ENCODE data around the gene RASSF4. TPM values are rescaled to one million over a fixed set of nuclear protein-coding genes. Genes with fewer than 3 reads are reported as not detected.
A peak's percentile ranks its signal among the peaks of the same experiment; 100 is the strongest.

Gene RASSF4
- total RNA-seq = 10 to 100 TPM in 3 of 7 donors, 1 to 10 TPM in 4; 4.8 to 21.9 (median 7.3) TPM
- polyA plus RNA-seq = 1 to 10 TPM; 8.1 to 9.7 TPM
- long read RNA-seq, donor 1, full-length matches to known transcripts = 13 of 32 reads
- long read RNA-seq, donor 1, partial matches to known transcripts = 4 of 32 reads
- long read RNA-seq, donor 1, other reads (novel, unspliced or antisense) = 15 of 32 reads
- long read RNA-seq, donor 2, partial matches to known transcripts = 0 of 3 reads
- long read RNA-seq, donor 2, other reads (novel, unspliced or antisense) = 0 of 3 reads
- long read RNA-seq, donor 3, full-length matches to known transcripts = 42 of 65 reads
- long read RNA-seq, donor 3, partial matches to known transcripts = 5 of 65 reads
- long read RNA-seq, donor 3, other reads (novel, unspliced or antisense) = 18 of 65 reads

GRCh38 chr10:44959247-44960087, at the start of gene RASSF4:
TSS of gene RASSF4 (plus strand) at chr10:44959802. CDS start at chr10:44970203, 10,401 bp downstream.
- H3K4me3 ChIP-seq = peak within 1 kb of the TSS; percentile 71
- peak within 1 kb of the TSS; percentile 33 to 73 for H3K27ac ChIP-seq
- TF ChIP-seq POLR2A (IDR thresholded peaks at IDR 0.05) = peak; percentile 62
- TF ChIP-seq EP300 (IDR thresholded peaks at IDR 0.05) = no peak
- intact Hi-C loops (cut with DNase I) = loop anchor here in 1 of 4 donors (2.0 to 5.0 kb wide), 2 partner anchors 27 to 82 kb away; no protein-coding TSS in a partner anchor
- DNase-seq = peak; percentile 90 to 94 (median 92)
- peaks cover 8% of the 10 kb centered on the region for H3K4me1 ChIP-seq (ENCODE audit: insufficient read depth)
- no peaks in the 10 kb centered on the region for H3K9me3 ChIP-seq
- H3K36me3 ChIP-seq = no peaks in the 10 kb centered on the region
- WGBS, 3 donors = 0 to 1% (median 1%) methylated on average over 31 to 74 of the region's 74 CpGs
- no peaks in the 10 kb centered on the region for H3K27me3 ChIP-seq

GRCh38 chr10:44909910-44910309, 49.7 kb upstream of the RASSF4 start:
- H3K27me3 ChIP-seq = no peaks in the 10 kb centered on the region
- no peak overlapping the region for H3K4me3 ChIP-seq
- DNase-seq = no peak
- no peaks in the 10 kb centered on the region for H3K9me3 ChIP-seq
- intact Hi-C loops (cut with DNase I) = no loop called here
- H3K36me3 ChIP-seq = no peaks in the 10 kb centered on the region
- peaks cover 5% of the 10 kb centered on the region for H3K4me1 ChIP-seq (ENCODE audit: insufficient read depth)
- no peak overlapping the region for H3K27ac ChIP-seq
- TF ChIP-seq POLR2A (IDR thresholded peaks at IDR 0.05) = no peak
- no peak for TF ChIP-seq EP300 (IDR thresholded peaks at IDR 0.05)
- TF ChIP-seq CTCF (IDR thresholded peaks at IDR 0.05) = no peak
- WGBS, 3 donors = 75 to 88% (median 85%) methylated on average over 1 of the region's 1 CpG

- Histone ChIP-seq H3K27ac (no peak overlapping the region), H3K36me3 (no peaks in the 10 kb centered on the region), H3K9me3 (no peaks in the 10 kb centered on the region), H3K4me3 (no peak overlapping the region), H3K27me3 (no peaks in the 10 kb centered on the region), H3K4me1 (ENCODE audit: insufficient read depth) (peaks cover 5% of the 10 kb centered on the region)
- TF ChIP-seq POLR2A (IDR thresholded peaks at IDR 0.05) (no peak), EP300 (IDR thresholded peaks at IDR 0.05) (no peak), CTCF (IDR thresholded peaks at IDR 0.05) (no peak)
- no peak for DNase-seq
- intact Hi-C loops (cut with DNase I) = no loop called here
- 15 to 33% (median 18%) methylated on average over 7 of the region's 7 CpGs for WGBS, 3 donors
These were observed 49.0 kb upstream of the RASSF4 start for GRCh38 chr10:44910602-44911001.

- H3K36me3 ChIP-seq = no peaks in the 10 kb centered on the region
- peak within 1 kb of the TSS in 1 of 2 donors; percentile 10 for H3K27ac ChIP-seq
- H3K9me3 ChIP-seq = no peaks in the 10 kb centered on the region
- TF ChIP-seq POLR2A (IDR thresholded peaks at IDR 0.05) = no peak
- TF ChIP-seq CTCF (IDR thresholded peaks at IDR 0.05) = no peak
- no peak for TF ChIP-seq EP300 (IDR thresholded peaks at IDR 0.05)
- no peak within 1 kb of the TSS for H3K4me3 ChIP-seq
- 15 to 26% (median 24%) methylated on average over 9 to 12 of the region's 12 CpGs for WGBS, 3 donors
- peaks cover 5% of the 10 kb centered on the region for H3K4me1 ChIP-seq (ENCODE audit: insufficient read depth)
- intact Hi-C loops (cut with DNase I) = no loop called here
- DNase-seq = peak in 2 of 5 donors; percentile 42 to 57
- no peaks in the 10 kb centered on the region for H3K27me3 ChIP-seq
These were observed 48.5 kb upstream of the RASSF4 start, which contains the start of gene TMEM72 for GRCh38 chr10:44911081-44911540. TSS of gene TMEM72 (plus strand) at chr10:44911337. CDS start at chr10:44911513, 176 bp downstream.

All from ovary (tissue), 10 donors.